Thyroid gland (tissue), 4 donors: ENCODE data around the gene UTP4. TPM values are rescaled to one million over a fixed set of nuclear protein-coding genes. Genes with fewer than 3 reads are reported as not detected.

Experiments
- DNase-seq, 2 donors: peaks; one replicate each; pipeline ENCODE4 v3.0.0-alpha.2; 2019
- H3K27ac ChIP-seq, 3 donors: fragments of 200-600 bp; sonication (generic); 1 replicate in 2 of 3; 2 replicates in 1 of 3; pipeline ENCODE4 v1.5.1; 2016 to 2019; ENCODE audit warnings: mild to moderate bottlenecking in 1 of 3, moderate library complexity in 1 of 3
- H3K27me3 ChIP-seq: fragments of 200-600 bp; sonication (generic); one replicate; pipeline ENCODE4 v1.5.1; 2019
- H3K36me3 ChIP-seq, 2 donors: fragments of 200-600 bp; sonication (generic); one replicate each; pipeline ENCODE4 v1.5.1; 2016 to 2019
- H3K4me1 ChIP-seq, 2 donors: fragments of 200-600 bp; sonication (generic); one replicate each; pipeline ENCODE4 v1.5.1; 2017 to 2019
- H3K4me3 ChIP-seq, 3 donors: fragments of 200-600 bp; sonication (generic); replicated peaks in 1 of 3; 1 replicate in 2 of 3; 2 replicates in 1 of 3; pipeline ENCODE4 v1.5.1; 2016; ENCODE audit warnings: mild to moderate bottlenecking in 1 of 3
- H3K9me3 ChIP-seq: fragments of 200-600 bp; sonication (generic); one replicate; pipeline ENCODE4 v1.5.1; 2017
- CTCF ChIP-seq, 6 experiments: fragments of 200-600 bp in 3 of 6; fragments of 450-650 bp in 3 of 6; sonication (generic) in 3 of 6; IDR thresholded peaks; one replicate each; pipeline ENCODE4 v1.5.1; 2016 to 2019; ENCODE audit warnings: antibody characterized with exemption in 6 of 6, mild to moderate bottlenecking in 2 of 6, inconsistent platforms in 1 of 6, moderate library complexity in 1 of 6
- POLR2A ChIP-seq, 2 donors: fragments of 450-650 bp; IDR thresholded peaks; one replicate each; pipeline ENCODE4 v1.6.1; 2017; ENCODE audit warnings: antibody characterized with exemption in 2 of 2, mild to moderate bottlenecking in 2 of 2, moderate library complexity in 1 of 2
- WGBS, 2 donors: methylation state at CpG; one replicate each; pipeline ENCODE4 v1.1.5; 2017; 5-methylcytosine and 5-hydroxymethylcytosine counted together
- intact Hi-C: fragments of 100-400 bp; cut with DNase I; formaldehyde crosslinking; loops from one replicate; pipeline ENCODE4 v1.15.1; 2023
- total RNA-seq, 4 donors: library from RNA; depleted of rRNA; stranded (reverse); fragments of >200 nt; gene quantifications; one replicate each; pipeline ENCODE4 v1.2.3, GENCODE V29; 2016

UTP4 gene
- total RNA-seq, 4 donors from 2014 or later, result 22.4 to 33.1 (median 24.1) TPM

- peak; percentile 65 to 69 for DNase-seq
- WGBS, 2 donors, result 54 to 56% methylated on average over 16 of the region's 16 CpGs
- intact Hi-C loops, result loop anchor here (5.0 kb wide), 1 partner anchor 137 kb away; no protein-coding TSS in a partner anchor
- peaks cover 11% of the 10 kb centered on the region in 2 donors for H3K36me3 ChIP-seq
- no peaks in the 10 kb centered on the region for H3K27me3 ChIP-seq
- H3K27ac ChIP-seq, result peak overlapping the region; percentile 41 to 92 (median 78)
- no peaks in the 10 kb centered on the region for H3K9me3 ChIP-seq
- H3K4me3 ChIP-seq, result no peak overlapping the region
- TF ChIP-seq POLR2A (IDR thresholded peaks at IDR 0.05) (no peak), CTCF (IDR thresholded peaks at IDR 0.05) (peak in 5 of 6 experiments; percentile 44 to 94 (median 80))
- peaks cover 10 to 11% of the 10 kb centered on the region in 2 donors for H3K4me1 ChIP-seq
Observed at GRCh38 chr16:69150146-69150865, 17.9 kb downstream of the UTP4 start.

GRCh38 chr16:69157196-69157595 is 24.7 kb downstream of the UTP4 start:
- H3K27me3 ChIP-seq, result no peaks in the 10 kb centered on the region
- no peaks in the 10 kb centered on the region for H3K4me1 ChIP-seq
- H3K4me3 ChIP-seq, result no peak overlapping the region
- H3K27ac ChIP-seq, result no peak overlapping the region
- TF ChIP-seq POLR2A (IDR thresholded peaks at IDR 0.05) (no peak), CTCF (IDR thresholded peaks at IDR 0.05) (no peak)
- intact Hi-C loops, result no loop called here
- WGBS, 2 donors, result 83% methylated on average over 3 of the region's 3 CpGs
- no peak for DNase-seq
- no peaks in the 10 kb centered on the region for H3K9me3 ChIP-seq
- H3K36me3 ChIP-seq, result peaks cover 28 to 35% of the 10 kb centered on the region in 2 donors

GRCh38 chr16:69160192-69160591 is 27.7 kb downstream of the UTP4 start:
- WGBS, 2 donors, result 91 to 96% methylated on average over 1 of the region's 1 CpG
- Histone ChIP-seq H3K27ac (no peak overlapping the region), H3K9me3 (no peaks in the 10 kb centered on the region), H3K4me3 (no peak overlapping the region), H3K4me1 (no peaks in the 10 kb centered on the region), H3K27me3 (no peaks in the 10 kb centered on the region), H3K36me3 (peaks cover 27% of the 10 kb centered on the region in 2 donors)
- no peak for DNase-seq
- intact Hi-C loops, result no loop called here
- no peak for TF ChIP-seq POLR2A (IDR thresholded peaks at IDR 0.05)

DNA sequence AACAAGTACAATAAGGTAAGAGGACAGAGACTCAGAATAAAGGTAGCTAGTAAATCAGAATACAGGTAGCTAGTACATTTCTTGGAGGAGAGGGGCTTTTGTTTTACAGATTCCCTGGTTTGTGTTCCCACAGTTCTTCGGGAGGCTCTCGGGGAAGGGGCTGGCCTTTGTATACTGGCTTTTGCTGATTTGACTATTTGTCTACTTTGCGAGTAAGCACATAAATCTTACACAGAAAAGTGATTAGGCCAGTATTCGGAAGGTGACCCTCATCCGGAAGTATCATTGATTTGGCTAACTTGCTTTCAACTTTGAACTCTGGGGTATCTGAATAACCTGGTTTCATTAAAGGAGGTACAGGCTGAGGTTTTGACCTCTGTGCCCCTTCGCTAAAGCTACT is 33.1 kb downstream of the UTP4 start:
- intact Hi-C loops, result no loop called here
- TF ChIP-seq POLR2A (IDR thresholded peaks at IDR 0.05) (no peak), CTCF (IDR thresholded peaks at IDR 0.05) (no peak)
- H3K36me3 ChIP-seq, result peaks cover 30 to 32% of the 10 kb centered on the region in 2 donors
- peaks cover 13 to 14% of the 10 kb centered on the region in 2 donors for H3K4me1 ChIP-seq
- 93 to 96% methylated on average over 6 of the region's 6 CpGs for WGBS, 2 donors
- H3K9me3 ChIP-seq, result no peaks in the 10 kb centered on the region
- no peak overlapping the region for H3K4me3 ChIP-seq
- H3K27ac ChIP-seq, result no peak overlapping the region
- no peaks in the 10 kb centered on the region for H3K27me3 ChIP-seq
- no peak for DNase-seq

DNA sequence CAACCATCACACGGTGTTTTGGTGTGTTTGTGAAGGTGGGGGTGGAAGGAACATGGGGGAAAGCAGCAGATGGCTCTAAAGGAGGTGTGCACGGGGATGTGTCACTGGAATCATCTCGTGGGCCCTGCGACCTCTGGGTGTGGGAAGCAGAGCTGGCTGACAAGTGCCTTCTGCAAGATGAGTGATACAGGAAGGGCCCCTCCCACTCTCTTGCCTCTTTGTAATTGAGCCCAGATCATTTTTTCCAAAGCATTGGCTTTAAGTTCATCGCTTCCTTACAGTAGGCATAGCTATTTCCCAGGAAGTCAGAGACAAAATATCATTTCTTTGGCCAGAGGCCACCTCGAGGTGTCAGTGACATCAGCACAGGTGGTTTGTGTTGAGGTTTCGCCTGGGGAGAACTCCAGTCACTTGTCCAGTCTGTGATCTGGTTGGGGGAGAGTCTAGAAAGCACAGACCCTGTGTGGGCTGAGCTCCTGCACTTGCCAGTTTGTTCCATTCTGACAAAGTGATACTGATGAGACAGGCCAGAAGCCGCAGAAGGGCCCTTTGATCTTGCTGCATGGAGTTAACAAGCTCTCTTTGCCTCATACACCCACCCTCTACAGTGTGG is 33.9 kb downstream of the UTP4 start:
- TF ChIP-seq CTCF (IDR thresholded peaks at IDR 0.05), result no peak
- TF ChIP-seq POLR2A (IDR thresholded peaks at IDR 0.05), result no peak
- no peak for DNase-seq
- no peaks in the 10 kb centered on the region for H3K9me3 ChIP-seq
- peaks cover 19 to 21% of the 10 kb centered on the region in 2 donors for H3K4me1 ChIP-seq
- H3K27me3 ChIP-seq, result no peaks in the 10 kb centered on the region
- H3K4me3 ChIP-seq, result no peak overlapping the region
- H3K36me3 ChIP-seq, result peaks cover 25% of the 10 kb centered on the region in 2 donors
- H3K27ac ChIP-seq, result no peak overlapping the region
- intact Hi-C loops, result no loop called here
- WGBS, 2 donors, result 73 to 75% methylated on average over 8 of the region's 8 CpGs
